GM21447 (cell line): ENCODE data around the gene CTAG1A.
"Not testable (repeated sequence)": the region's sequence is repeated elsewhere in the genome, so short reads cannot be mapped to it uniquely, and the experiment has no call there.

Experiments used
- ATAC-seq: cut with Tn5 transposase; IDR thresholded peaks from one replicate; pipeline ENCODE4 v1.9.1; 2021; ENCODE audit not compliant: unreplicated experiment

Gene CTAG1A

DNA sequence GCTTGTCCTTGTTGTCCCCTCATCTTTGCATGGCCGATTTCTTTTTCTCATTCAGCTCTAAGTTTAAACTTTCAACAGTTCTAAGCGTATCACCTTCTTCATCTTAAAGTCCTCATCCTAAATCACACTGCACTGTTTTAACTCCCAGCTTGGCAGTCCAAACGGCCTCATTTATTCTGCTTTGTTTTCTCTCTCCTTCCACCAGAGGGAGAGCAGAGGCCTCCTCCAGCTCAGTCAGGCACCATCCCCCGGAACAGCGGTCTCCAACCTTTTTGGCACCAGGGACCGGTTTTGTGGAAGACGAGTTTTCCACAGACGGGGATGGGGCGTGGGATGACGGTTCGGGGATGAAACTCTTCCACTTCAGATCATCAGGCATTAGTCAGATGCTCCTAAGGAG lies 14.6 kb upstream of the CTAG1A start:
- not testable (repeated sequence) for ATAC-seq

DNA sequence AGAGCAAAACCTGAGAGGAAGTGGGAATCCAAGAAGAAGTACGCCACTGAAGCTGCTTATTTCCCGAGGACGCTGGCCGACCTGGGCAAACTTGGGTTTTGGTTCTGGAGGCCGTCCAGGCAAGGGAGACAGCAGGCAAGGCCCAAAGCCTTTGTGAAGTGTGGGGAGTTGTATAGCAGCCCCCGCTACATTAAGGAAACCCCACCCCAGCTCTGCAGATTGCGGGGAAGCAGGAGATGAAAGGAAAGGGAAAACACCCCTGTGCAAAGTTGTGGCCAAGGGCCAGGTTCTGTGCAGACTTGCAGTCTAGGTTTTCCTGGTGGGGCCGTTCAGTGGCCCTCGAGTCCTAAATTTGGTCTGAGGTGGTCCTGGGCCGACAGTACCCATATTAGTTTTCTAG lies 11.9 kb upstream of the CTAG1A start:
- not testable (repeated sequence) for ATAC-seq

DNA sequence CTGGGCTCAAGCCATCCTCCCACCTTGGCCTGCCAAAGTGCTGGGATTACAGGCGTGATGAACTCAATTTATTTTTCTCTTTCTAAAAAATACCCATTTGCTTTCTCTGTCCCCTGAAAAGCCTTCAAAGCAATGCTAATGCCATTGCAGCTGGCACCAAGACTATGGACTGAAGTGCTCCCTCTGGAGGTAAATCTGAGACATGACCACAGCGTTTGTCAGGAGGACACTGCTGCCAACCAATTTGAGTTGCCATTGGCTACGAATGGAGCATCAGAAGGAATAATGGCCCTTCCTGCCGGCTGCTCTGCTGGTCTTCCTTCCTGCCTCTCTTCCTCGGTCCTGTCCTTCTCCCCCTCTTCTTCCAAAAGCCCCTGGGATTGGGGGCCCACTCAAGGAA lies 9.9 kb upstream of the CTAG1A start:
- not testable (repeated sequence) for ATAC-seq

DNA sequence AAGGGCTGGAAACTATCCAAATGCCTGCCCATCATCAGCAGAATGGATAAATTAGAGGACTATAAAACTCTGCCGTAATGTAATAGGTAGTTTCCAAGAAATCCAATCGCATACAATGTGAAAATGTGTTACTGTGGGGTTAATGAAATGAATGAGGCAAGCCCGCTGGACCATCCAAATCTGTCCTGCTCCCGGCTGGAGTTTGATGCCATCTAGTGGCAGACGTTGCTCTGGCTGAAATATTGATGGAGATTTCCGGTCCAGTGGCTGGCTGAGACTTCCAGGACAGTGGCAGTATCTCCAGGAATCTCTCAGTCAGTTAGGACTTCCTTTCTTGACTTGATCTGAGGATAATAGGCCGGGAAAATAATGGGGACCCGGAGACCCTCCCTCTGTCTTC lies 1.9 kb upstream of the CTAG1A start:
- ATAC-seq: not testable (repeated sequence)

DNA sequence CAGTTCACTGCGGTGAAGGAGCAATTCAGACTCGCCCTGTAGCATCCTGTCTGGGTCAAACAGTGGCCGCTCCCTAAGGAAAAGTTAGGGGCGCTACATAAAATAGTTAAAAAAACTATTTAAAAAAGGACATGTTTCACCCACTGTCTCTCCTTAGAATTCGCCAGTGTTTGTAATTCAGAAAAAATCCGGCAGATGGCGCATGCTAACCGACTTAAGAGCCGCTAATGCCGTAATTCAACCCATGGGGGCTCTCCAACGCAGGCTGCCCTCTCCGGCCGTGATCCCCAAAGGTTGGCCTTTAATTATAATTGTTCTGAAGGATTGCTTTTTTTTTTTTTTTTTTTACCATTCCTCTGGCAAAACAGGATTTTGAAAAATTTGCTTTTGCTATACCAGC lies 5.5 kb downstream of the CTAG1A start:
- ATAC-seq: not testable (repeated sequence)

DNA sequence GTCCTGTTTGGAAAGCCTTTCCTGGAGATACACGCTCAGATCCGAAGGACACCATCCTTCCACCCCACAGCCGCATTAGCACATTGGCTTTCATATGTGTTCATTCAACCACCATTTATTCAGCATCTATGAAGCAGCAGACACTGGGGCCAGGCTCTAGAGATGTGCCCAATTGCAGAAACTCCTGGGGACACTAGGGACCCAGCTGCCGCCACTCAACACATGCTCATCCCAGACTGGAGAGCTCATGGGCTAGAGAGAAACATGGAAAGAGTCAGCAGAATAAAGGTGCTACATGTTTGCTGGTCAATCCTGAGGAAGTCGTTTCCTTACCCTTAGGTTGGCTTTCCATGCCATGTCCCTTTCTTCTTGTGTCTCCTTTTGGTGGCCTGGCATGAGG lies 7.6 kb downstream of the CTAG1A start:
- ATAC-seq: no peak

DNA sequence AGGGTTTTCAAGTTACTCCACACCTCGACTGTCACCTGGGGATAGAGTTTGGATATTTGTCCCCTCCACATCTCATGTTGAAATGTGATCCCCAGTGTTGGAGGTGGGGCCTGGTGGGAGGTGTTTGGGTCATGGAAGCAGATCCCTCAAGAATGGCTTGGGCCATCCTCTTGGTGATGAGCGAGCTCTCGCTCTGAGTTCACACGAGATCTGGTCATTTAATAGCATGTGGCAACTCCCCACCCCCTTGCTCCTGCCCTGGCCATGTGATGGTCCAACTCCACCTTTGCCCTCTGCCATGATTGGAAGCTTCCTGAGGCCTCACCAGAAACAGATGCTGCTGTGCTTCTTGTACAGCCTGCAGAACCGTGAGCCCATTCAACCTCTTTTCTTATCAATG lies 8.3 kb downstream of the CTAG1A start:
- no peak for ATAC-seq

DNA sequence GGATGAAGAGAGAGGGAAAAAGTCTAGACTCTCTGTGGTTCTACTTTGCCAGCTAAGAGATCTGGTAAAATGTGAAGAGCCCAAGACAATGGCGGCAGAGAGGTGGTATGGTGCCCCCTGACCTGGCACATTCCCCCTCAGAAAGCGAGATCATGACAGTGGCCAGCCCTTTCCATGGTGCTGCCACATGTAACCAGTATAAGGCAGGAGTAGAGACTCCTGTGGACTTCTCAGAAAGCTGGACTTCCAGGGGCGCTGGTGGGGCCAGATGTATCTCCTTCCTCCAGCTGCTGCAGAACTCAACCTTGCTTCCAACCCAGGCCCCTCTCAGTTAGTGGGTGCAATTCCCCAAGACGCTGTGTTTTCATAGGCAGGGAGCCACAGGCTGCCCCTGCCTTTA lies 9.6 kb downstream of the CTAG1A start:
- no peak for ATAC-seq

DNA sequence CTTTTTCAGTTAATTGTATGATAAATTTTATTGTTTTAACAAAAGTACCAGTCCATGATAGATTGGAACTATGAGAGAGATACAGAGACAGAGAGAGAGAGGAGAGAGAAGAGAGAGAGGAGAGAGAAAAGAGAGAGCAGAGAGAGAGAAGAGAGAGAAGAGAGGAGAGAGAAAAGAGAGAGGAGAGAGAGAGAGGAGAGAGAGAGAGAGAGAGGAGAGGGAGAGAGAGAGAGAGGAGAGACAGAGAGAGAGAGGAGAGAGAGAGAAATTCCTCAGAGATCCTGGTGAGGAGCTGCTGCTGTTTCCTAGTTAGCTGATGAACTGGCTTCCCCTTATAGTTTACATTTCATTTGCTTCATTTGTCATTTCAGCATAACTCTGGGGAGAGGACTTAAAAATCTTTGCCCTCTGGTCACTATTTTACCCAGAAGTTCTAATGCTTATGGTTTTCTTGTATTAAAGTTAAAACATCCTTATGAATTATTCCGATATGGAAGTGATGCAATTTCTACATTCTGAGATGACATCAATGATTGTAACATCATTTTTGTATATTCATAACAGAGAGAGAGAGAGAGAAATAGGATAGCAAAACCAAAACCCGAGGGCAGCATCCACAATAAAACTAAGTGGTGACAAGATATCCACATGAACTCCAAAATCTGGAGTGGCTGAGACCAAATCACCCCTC lies 10.8 kb downstream of the CTAG1A start:
- no peak for ATAC-seq

DNA sequence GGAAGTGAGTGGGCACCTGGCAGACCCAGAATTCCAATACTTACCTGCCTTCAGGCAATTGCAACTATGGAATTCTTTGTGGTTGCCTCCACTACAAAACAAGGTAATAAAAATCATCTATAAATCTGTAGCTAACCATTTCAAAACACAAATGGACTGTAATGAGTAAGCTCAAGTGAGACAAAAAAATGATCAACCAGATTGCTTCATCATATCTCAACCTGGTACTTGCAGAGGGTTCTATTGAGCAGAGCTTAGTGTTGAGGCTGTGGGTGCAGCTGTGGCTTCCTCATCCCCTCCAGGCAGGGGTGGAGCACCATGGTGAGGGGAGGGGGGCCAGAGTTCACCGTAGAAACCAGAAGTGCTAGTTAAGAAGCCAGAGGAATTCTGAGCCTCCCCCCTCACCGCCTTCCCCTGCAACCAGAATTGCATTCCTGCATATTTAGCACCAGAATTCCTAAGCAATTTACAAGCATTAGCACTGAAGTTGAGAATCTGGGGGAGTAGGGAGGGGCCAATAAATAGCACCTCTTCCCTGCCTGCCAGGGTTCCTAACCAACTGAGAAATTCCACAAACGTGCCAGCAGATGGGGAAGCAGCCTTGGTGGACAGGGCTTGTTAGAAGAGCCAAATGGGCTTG lies 11.5 kb downstream of the CTAG1A start:
- ATAC-seq: no peak

DNA sequence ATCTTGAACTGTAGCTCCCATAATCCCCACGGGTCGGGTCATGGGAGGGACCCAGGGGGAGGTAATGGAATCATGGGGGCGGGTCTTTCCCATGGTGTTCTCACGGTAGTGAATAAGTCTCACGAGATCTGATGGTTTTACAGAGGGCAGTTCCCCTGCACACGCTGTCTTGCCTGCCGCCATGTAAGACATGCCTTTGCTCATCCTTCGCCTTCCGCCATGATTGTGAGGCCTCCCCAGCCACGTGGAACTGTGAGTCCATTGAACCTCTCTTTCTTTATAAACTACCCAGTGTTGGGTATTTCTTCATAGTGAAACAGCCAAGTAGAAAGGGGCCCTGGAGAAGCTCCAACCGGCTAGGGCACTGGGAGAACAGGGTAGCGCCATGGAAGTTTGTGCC lies 12.3 kb downstream of the CTAG1A start:
- ATAC-seq: no peak

DNA sequence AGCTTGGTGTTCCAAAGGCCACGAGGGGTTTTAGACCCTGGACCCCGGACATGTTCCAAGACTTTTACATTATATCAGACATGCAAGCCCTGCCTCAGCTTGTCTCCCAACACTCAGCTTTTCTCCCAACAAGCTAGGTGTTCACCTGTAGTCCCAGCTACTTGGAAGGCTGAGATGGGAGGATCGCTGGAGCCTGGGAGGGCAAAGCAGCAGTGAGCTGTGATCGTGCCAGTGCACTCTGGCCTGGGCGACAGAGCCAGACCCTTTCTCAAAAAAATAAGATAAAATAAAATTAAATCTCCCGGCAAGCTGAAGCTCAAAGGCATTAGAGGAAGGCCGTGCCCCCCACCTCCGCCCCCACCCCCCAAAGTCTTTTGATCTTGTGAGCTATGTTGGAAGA lies 13.7 kb downstream of the CTAG1A start:
- ATAC-seq: no peak

DNA sequence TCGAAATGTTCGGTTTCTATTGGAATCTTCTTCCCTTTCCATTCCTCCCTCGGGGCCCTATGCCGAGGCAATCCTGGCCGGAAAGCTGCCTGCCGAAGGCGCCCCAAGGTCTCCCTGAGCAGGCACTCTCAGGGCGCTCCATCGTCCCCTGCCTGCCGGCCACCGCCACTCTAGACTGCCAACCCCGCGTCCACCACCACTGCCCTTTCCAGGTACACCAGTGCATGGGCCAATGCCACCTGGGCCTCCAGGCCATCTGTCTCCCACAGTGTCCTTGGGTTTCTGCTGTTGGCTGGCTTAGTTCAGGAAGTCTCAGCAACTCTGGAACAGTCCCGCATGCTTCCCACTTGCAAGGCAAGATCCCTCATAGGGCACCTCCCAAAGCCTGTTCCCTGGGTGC lies 14.6 kb downstream of the CTAG1A start:
- no peak for ATAC-seq

DNA sequence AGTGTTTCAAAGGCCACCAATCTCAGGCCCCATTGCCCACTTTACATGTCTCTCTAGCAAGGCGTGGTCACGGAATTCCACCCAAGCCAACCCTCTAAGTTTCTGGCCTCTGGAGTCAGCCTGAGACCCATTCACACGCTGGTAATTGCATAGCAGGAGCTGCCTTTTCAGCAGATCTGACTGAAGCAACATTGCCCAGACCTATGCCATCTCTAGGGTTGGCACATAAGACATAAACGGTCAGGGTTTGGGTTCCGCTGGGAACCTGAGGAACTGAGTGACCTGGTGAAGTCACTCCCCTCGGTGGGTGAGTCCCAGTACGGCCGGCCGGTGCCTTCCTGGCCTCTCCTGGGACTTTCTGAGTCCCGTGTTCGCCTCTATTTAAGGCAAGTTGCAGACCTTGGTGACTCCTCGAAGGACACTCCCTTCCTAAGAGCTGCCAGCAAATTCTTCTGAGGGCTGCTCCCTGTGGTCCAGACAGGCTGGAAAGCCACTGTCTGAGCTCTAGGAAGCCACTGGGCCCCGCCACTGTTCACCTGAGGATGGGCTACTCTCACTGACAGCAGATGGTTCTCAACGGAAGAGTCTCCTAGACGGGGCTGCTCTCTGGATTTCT lies 15.9 kb downstream of the CTAG1A start:
- no peak for ATAC-seq

DNA sequence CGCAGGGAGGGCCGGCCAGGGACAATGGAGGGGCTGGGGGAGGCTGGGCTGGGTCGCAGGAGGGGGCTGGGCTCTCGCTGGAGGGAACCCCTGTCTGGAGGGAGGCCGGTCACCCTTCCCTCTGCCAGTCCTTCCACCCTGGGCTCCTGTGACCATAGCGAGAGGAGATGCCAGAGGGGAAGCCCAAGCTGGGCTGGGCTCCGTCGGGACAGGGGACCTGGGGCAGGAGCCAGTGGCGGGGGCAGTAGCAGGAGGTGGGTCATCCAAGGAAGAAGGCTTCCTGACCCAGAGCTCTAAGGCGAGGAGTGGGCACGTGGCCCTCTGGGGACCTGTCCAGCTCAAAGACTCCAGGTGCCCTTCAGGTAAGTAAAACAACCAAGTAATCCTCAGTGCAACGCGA lies 17.3 kb downstream of the CTAG1A start:
- no peak for ATAC-seq

DNA sequence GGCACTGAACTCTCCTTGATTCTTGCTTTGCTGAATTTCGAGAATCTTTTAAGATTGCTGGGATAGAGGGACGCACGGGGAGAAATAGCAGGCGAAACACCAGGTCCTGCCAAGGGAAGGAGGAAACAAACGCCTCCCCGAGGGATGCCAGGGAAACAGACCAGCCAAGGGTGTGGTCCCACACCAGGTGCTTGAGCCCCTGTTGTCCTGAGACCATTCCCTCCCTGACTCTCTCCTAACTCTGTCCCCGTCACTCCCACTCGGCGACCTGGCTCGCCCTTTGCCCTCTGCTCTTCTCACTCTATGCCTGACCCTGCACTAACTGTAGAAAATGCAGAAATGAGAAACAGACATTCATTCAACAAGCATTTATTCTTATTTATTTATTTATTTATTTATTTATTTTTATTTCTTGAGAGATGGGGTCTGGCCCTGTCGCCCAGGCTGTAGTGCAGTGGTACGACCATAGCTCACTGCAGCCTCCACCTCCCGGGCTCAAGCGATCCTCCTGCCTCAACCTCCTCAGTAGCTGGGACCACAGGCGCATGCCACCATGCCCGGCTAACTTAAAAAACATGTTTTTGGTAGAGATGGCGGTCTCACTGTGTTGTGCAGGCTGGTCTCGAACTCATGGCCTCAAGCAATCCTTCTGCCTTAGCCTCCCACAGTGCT lies 18.0 kb downstream of the CTAG1A start:
- no peak for ATAC-seq

DNA sequence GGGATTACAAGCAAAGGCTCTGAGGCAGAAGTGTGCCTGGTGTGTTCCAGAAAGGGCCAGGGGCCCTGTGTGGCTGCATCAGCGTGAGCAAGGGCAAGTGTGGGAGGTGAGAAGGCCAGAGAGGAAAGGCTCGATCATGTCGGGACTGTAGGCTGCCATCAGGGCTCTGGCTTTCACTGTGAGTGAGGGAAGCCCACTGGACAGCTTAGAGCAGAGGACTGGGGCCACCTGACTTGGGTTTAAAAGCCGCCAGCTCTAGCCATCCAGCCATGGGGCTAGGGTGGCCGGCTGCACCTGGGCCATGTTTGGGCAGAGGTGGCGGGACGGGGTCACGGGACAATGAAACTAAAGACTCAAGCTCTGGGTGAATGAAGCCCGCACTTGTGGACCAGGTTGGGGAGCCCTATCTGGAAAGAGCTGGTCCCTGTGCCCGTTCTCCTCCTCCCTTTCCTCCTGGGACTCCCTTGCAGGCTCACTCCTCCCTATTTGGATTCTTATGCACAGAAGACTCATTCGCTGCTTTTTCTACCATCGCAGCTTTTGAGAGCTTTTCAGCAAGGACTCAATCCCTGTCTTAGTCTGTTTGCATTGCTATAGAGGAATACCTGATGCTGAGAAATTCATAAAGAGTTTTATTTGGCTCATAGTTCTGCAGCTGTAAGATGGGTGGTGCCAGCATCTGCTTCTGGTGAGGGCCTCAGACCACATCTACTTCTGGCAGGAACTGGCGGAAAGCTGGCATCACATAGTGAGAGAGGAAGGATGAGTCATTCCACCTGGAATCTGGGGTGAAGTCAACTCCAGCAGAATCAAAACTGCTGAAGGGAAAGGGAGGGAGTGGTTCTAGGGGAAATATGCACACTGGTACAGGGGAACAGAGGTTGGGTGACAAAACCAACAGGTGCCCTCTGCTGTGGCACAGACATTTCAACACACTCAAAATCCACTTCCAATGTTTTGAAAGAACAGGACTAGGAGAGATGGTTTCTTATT lies 18.8 kb downstream of the CTAG1A start:
- no peak for ATAC-seq

DNA sequence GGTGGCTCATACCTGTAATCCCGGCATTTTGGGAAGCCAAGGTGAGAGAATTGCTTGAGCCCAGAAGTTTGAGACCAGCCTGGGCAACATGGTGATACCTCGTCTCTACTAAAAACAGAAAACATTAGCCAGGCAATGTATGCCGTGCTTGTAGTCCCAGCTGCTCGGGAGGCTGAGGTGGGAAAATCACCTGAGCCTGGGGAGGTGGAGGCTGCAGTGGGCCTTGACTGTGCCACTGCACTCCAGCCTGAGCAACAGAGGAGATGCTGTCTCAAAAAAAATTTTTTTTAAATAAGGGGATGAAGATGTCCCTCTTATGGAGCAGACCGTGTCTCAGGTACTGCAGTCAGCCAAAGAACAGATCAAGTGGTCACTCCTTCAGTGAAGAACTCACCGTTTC lies 20.6 kb downstream of the CTAG1A start:
- no peak for ATAC-seq

DNA sequence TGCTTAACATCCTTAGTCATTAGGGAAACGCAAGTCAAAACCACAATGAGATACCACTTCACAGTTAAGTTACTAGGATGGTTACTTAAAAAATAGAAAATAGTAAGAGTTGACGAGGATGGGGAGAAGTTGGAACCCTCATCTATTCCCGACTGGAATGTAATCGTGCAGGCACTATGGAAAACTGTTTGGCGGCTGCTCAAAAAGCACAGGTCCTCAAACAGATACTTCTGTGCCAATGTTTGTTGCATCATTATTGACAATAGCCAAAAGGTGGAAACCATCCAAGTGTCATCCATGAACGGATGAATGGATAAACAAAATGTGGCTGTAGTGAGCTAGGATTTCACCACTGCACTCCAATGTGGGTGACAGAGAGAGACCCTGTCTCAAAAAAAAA lies 22.4 kb downstream of the CTAG1A start:
- no peak for ATAC-seq

DNA sequence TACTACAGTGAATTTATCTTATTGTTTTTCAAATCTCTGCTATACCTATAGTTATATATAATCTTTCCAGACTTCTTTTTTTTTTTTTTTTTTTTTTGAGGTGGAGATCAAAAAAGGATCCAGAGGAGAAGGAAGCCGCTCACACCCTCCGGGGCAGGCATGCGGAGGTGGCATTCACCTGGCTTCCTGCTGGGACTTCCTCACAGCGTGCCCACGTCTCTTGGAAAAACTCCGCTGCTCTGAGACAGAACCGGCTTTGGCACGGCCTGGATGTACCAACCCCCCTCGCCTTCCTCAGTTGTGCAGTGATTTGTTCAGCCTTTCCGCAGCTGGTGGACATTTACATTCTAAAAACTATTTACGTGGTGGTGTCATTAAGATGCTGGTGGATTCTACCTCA lies 23.0 kb downstream of the CTAG1A start:
- not testable (repeated sequence) for ATAC-seq

DNA sequence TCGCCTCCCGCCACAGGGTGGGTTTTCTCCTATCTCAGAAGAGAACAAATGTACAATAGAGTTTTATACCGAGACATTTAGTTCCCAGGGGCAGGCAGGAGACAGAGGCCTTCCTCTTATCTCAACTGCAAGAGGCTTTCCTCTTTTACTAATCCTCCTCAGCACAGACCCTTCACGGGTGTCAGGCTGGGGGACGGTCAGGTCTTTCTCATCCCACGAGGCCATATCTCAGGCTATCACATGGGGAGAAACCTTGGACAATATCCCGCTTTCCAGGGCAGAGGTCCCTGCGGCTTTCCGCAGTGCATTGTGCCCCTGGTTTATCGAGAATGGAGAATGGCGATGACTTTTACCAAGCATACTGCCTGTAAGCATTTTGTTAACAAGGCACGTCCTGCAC lies 23.9 kb downstream of the CTAG1A start:
- ATAC-seq: not testable (repeated sequence)
